NCI-H128 (cell line): ENCODE results near the gene DAGLA.
"Not testable (repeated sequence)": the region's sequence is repeated elsewhere in the genome, so short reads cannot be mapped to it uniquely, and the experiment has no call there.

Source experiments
- DNase-seq: peaks from one replicate; lab custom pipeline; 2025; ENCODE audit not compliant: unreplicated experiment; lab: John Stamatoyannopoulos, UW

DAGLA gene

GRCh38 chr11:61679893-61680621 lies at the start of gene DAGLA:
Gene DAGLA (plus strand): TSS chr11:61680391. CDS start chr11:61720156, 39,765 bp downstream.
- DNase-seq: peak; percentile 65

GRCh38 chr11:61632096-61632495 lies 48.1 kb upstream of the DAGLA start:
- no peak for DNase-seq

GRCh38 chr11:61635304-61635703 lies 44.9 kb upstream of the DAGLA start:
- no peak for DNase-seq

GRCh38 chr11:61635787-61636186 lies 44.4 kb upstream of the DAGLA start:
- no peak for DNase-seq

- no peak for DNase-seq
Measured at GRCh38 chr11:61636676-61637075, 43.5 kb upstream of the DAGLA start.

DNA sequence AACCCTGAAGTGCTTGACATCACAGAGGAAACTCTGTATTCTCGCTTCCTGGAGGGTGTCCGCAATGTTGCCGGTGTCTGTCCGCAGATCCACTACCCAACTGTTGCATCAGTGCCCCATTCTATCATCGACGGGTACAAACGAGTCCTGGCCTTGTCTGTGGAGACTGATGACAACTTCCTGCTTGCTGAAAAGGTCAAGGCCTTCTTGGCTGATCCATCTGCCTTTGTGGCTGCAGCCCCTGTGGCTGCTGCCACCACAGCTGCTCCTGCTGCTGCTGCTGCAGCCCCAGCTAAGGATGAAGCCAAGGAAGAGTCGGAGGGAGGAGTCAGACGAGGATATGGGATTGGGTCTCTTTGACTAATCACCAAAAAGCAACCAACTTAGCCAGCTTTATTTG lies 42.9 kb upstream of the DAGLA start:
- DNase-seq: no peak

DNA sequence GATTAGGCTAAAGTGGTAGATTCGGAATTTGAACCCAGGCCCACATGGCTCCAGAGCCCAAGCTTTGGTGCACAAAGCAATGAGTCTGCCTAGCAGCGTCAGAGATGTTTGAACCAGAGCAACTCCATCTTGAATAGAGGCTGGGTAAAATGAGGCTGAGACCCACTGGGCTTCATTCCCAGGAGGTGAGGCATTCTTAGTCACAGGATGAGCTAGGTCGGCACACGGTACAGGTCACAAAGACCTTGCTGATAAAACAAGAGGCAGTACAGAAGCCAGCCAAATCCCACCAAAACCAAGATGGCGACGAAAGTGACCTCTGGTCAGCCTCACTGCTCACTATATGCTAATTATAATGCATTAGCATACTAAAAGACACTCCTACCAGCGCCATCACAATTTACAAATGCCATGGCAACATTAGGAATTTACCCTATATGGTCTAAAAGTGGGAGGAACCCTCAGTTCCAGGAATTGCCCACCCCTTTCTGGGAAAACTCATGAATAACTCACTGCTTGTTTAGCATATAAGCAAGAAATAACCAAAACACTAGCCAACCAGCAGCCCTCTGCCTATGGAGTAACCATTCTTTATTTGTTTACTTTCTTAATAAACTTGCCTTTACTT lies 40.3 kb upstream of the DAGLA start:
- no peak for DNase-seq

DNA sequence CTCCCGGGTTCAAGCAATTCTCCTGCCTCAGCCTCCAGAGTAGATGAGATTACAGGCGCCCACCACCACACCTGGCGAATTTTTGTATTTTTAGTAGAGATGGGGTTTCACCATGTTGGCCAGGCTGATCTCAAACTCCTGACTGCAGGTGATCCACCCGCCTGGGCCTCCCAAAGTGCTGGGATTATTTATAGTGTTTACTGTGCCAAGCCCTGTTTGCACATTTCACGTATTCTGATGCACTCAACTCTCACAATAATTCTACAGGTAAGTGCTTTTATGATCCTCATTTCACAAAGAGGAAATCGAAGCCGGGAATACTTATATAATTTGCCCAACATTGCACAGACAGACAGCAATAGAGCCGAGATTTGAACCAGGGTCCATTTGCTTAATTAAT lies 38.0 kb upstream of the DAGLA start:
- DNase-seq: no peak

GRCh38 chr11:61645179-61645868 lies 34.9 kb upstream of the DAGLA start:
- no peak for DNase-seq

DNA sequence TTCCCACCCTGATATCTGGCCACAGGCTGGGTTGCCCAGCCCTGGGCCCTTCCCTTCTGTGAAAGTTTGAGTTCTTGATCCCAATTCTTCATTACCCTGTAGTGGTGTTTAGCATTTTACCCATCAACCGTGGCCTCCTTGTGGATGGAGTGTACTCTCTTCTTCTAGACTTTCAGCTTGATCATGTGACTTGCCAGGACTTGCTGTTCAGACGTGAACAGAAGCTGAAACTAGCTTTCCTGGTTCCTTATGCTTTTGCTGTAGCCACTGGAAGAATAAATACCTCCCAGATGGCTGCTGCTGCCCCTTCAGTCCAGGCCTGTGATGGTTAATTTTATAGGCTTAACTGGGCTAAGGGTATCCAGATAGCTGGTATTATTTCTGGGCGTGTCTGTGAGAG lies 32.7 kb upstream of the DAGLA start:
- DNase-seq: no peak

GRCh38 chr11:61650781-61651571 lies 29.2 kb upstream of the DAGLA start:
- peak; percentile 13 for DNase-seq

DNA sequence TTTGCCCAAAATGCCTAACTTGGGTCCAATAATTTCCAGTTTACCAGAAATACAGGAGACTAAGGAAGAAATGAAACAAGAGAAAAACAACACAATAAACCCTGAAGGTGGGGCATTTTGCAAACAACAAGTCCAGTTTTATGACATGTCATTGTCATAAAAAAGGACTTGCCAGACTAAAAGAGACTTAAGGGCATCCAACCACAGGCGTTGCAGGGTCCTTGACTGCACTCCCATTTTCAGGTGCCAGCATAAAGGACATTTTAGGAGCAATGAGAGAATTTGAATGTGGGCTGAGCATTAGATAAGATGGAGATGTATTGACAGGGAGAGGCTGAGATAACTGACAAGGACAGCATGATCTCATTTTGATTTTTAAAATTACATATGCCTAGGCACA lies 28.1 kb upstream of the DAGLA start:
- no peak for DNase-seq

GRCh38 chr11:61654397-61654829 lies 25.8 kb upstream of the DAGLA start:
- no peak for DNase-seq

- DNase-seq: not testable (repeated sequence)
Measured at GRCh38 chr11:61655266-61656159, 24.7 kb upstream of the DAGLA start.

DNA sequence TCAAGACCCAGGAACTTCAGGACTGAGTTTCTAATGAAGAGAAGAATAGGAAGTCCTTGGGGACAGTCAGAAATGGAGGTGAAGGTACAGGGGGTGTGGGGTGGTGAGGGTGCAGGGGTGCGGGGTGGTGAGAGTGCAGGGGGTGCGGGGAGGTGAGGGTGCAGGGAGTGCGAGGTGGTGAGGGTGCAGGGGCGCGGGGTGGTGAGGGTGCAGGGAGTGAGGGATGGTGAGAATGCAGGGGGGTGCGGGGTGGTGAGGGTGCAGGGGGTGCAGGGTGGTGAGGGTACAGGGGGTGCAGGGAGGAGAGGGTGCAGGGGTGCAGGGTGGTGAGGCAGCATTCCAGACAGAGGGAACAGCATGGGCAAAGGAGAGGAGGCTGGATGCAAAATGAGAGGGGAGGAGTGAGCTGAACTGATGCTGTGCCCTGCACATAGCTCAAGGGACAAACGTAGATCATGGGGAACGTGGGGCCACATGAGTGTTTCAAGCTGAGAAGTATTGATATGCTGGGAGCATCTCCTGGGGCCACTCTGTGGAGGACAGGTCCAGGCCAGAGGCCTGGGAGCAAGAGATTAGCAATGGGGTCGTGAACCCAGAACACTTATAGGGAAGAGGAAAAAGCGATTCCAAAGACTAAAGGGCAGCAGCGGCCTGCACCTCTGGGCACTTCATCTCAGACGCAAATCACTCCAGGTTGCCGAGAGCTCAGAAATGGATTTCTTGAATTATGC lies 23.7 kb upstream of the DAGLA start:
- no peak for DNase-seq

GRCh38 chr11:61657566-61658290 lies 22.5 kb upstream of the DAGLA start:
- no peak for DNase-seq

DNA sequence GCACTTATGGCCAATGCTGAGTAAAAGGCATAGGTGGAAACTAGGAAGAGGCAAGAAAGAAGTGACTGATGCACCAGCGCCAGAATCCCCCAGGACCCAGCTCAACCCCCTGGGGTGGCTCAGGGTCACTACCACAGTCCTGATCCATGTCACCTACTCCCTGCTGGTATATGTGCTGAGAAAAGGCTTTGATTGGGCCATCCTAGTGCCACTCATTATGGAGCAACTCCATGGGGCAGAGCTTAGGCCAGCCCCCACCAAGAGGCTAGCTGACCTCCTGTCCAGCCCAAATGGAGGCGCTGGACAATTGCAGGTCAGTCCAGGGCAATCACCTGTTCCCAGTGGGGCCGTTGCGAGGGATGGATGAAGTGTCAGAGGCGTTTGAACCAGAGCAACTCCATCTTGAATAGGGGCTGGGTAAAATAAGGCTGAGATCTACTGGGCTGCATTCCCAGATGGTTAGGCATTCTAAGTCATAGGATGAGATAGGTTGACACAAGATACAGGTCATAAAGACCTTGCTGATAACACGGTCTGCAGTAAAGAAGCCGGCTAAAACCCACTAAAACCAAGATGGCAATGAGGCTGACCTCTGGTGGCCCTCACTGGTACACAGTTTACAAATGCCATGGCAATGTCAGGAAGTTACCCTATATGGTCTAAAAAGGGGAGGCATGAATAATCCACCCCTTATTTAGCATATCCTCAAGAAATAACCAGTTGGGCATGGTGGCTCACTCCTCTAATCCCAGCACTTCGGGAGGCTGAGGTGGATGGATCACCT lies 20.6 kb upstream of the DAGLA start:
- no peak for DNase-seq

DNA sequence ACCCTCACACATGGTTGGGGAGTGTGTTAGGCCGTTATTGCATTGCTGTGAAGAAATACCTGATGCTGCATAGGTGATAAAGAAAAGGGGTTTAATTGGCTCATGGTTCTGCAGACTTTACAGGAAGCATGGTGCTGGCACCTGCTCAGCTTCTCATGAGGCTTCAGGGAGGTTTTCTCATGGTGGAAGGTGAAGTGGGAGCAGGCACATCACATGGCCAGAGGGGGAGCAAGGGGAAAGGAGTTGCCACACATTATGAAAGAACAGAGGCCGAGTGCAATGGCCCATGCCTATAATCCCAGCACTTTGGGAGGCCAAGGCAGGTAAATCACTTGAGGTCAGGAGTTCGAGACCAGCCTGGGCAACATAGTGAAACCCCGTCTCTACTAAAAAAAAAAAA lies 19.2 kb upstream of the DAGLA start:
- not testable (repeated sequence) for DNase-seq
